Upper lobe of right lung (tissue), 1 donor: Measurements from ENCODE around the gene C3orf38. TPM values are rescaled to one million over a fixed set of nuclear protein-coding genes. Genes with fewer than 3 reads are reported as not detected.

Source experiments
- ATAC-seq: fragments of 200-7000 bp; cut with Tn5 transposase; one replicate; pipeline ENCODE4 v1.9.1; 2020; ENCODE audit warnings: mild to moderate bottlenecking, moderate library complexity
- DNase-seq: peaks from one replicate; pipeline ENCODE4 v3.0.0-alpha.2; 2020
- H3K27ac ChIP-seq: fragments of 200-600 bp; one replicate; pipeline ENCODE4 v1.8.0; 2022
- H3K27me3 ChIP-seq: fragments of 200-600 bp; one replicate; pipeline ENCODE4 v1.8.0; 2022; ENCODE audit warnings: mild to moderate bottlenecking
- H3K36me3 ChIP-seq: fragments of 200-600 bp; one replicate; pipeline ENCODE4 v1.8.0; 2022
- H3K4me1 ChIP-seq: fragments of 200-600 bp; one replicate; pipeline ENCODE4 v1.8.0; 2022
- H3K4me3 ChIP-seq: fragments of 200-600 bp; one replicate; pipeline ENCODE4 v1.8.0; 2022; ENCODE audit warnings: mild to moderate bottlenecking
- H3K9me3 ChIP-seq: fragments of 200-600 bp; one replicate; pipeline ENCODE4 v1.8.0; 2022
- CTCF ChIP-seq: fragments of 200-600 bp; IDR thresholded peaks from one replicate; pipeline ENCODE4 v1.8.0; 2022; ENCODE audit warnings: antibody characterized with exemption
- intact Hi-C: fragments of 100-400 bp; cut with DNase I; formaldehyde crosslinking; loops from one replicate; pipeline ENCODE4 v1.11.0; 2022
- total RNA-seq: library from RNA; stranded (reverse); fragmentation: NEBNext Ultra II Directional; extraction: Animal tissue kit (Norgen Biotek cat#: 25700); gene quantifications from one replicate; pipeline ENCODE4 v1.2.1, GENCODE V29; 2021
- donor health status: DM: no; HTN: yes; CAD: no; lungs with severe emphysema.

The C3orf38 gene
- total RNA-seq, 1 donor from 2014 or later = 18.1 TPM

GRCh38 chr3:88148651-88149050 is 1.1 kb upstream of the C3orf38 start:
- H3K9me3 ChIP-seq = no peaks in the 10 kb centered on the region
- peaks cover 27% of the 10 kb centered on the region for H3K4me1 ChIP-seq
- TF ChIP-seq CTCF = no peak
- H3K27ac ChIP-seq = no peak overlapping the region
- intact Hi-C loops = no loop called here
- no peak for DNase-seq
- H3K4me3 ChIP-seq = peak overlapping the region; percentile 80
- no peak for ATAC-seq
- peaks cover 6% of the 10 kb centered on the region for H3K36me3 ChIP-seq
- H3K27me3 ChIP-seq = no peaks in the 10 kb centered on the region

GRCh38 chr3:88149101-88149508 is 654 bp upstream of the C3orf38 start:
- Histone ChIP-seq H3K36me3 (peaks cover 11% of the 10 kb centered on the region), H3K9me3 (no peaks in the 10 kb centered on the region), H3K27ac (peak overlapping the region; percentile 93), H3K4me3 (peak overlapping the region; percentile 80), H3K4me1 (peaks cover 27% of the 10 kb centered on the region), H3K27me3 (no peaks in the 10 kb centered on the region)
- no peak for TF ChIP-seq CTCF
- intact Hi-C loops = no loop called here
- DNase-seq (no peak), ATAC-seq (peak; percentile 5)

GRCh38 chr3:88150371-88150770 is 612 bp downstream of the C3orf38 start:
- Histone ChIP-seq H3K27me3 (no peaks in the 10 kb centered on the region), H3K4me3 (peak overlapping the region; percentile 80), H3K36me3 (peaks cover 23% of the 10 kb centered on the region), H3K27ac (peak overlapping the region; percentile 93), H3K4me1 (peaks cover 27% of the 10 kb centered on the region), H3K9me3 (no peaks in the 10 kb centered on the region)
- ATAC-seq (no peak), DNase-seq (no peak)
- intact Hi-C loops = no loop called here
- TF ChIP-seq CTCF = no peak

- peak overlapping the region; percentile 93 for H3K27ac ChIP-seq
- no peak for DNase-seq
- H3K9me3 ChIP-seq = no peaks in the 10 kb centered on the region
- no peak for TF ChIP-seq CTCF
- no peak for ATAC-seq
- peaks cover 28% of the 10 kb centered on the region for H3K36me3 ChIP-seq
- peak overlapping the region; percentile 80 for H3K4me3 ChIP-seq
- no peaks in the 10 kb centered on the region for H3K27me3 ChIP-seq
- H3K4me1 ChIP-seq = peaks cover 27% of the 10 kb centered on the region
- intact Hi-C loops = no loop called here
Measured at GRCh38 chr3:88150806-88151205, 1.0 kb downstream of the C3orf38 start.

- Histone ChIP-seq H3K27ac (no peak overlapping the region), H3K4me1 (peaks cover 27% of the 10 kb centered on the region), H3K27me3 (no peaks in the 10 kb centered on the region), H3K9me3 (no peaks in the 10 kb centered on the region), H3K36me3 (peaks cover 33% of the 10 kb centered on the region), H3K4me3 (peak overlapping the region; percentile 80)
- intact Hi-C loops = no loop called here
- DNase-seq (no peak), ATAC-seq (no peak)
- no peak for TF ChIP-seq CTCF
Measured at GRCh38 chr3:88151358-88151757, 1.6 kb downstream of the C3orf38 start.

- H3K9me3 ChIP-seq = no peaks in the 10 kb centered on the region
- ATAC-seq (no peak), DNase-seq (no peak)
- TF ChIP-seq CTCF = no peak
- H3K36me3 ChIP-seq = peaks cover 48% of the 10 kb centered on the region
- H3K4me3 ChIP-seq = no peak overlapping the region
- no peaks in the 10 kb centered on the region for H3K27me3 ChIP-seq
- peaks cover 27% of the 10 kb centered on the region for H3K4me1 ChIP-seq
- intact Hi-C loops = no loop called here
- no peak overlapping the region for H3K27ac ChIP-seq
Measured at GRCh38 chr3:88152841-88153240, 3.1 kb downstream of the C3orf38 start.
